GM19372 (cell line): Measurements from ENCODE around the gene VANGL2.

Source experiments
- ATAC-seq: cut with Tn5 transposase; IDR thresholded peaks from one replicate; pipeline ENCODE4 v1.9.1; 2021; ENCODE audit warnings: mild to moderate bottlenecking, low read depth, moderate library complexity; ENCODE audit not compliant: unreplicated experiment

VANGL2 gene

GRCh38 chr1:160403244-160403643, 2.9 kb downstream of the VANGL2 start:
- ATAC-seq: no peak

GRCh38 chr1:160404094-160404493, 3.7 kb downstream of the VANGL2 start:
- ATAC-seq: no peak

GRCh38 chr1:160405331-160405877, 5.0 kb downstream of the VANGL2 start:
- no peak for ATAC-seq

GRCh38 chr1:160406131-160406968, 6.0 kb downstream of the VANGL2 start:
- ATAC-seq: no peak

GRCh38 chr1:160407839-160408801, 7.8 kb downstream of the VANGL2 start:
- ATAC-seq: no peak

- ATAC-seq: no peak
Observed at GRCh38 chr1:160408864-160409263, 8.5 kb downstream of the VANGL2 start.

GRCh38 chr1:160409486-160409885, 9.1 kb downstream of the VANGL2 start:
- no peak for ATAC-seq

GRCh38 chr1:160410406-160411005, 10.1 kb downstream of the VANGL2 start:
- ATAC-seq: no peak

GRCh38 chr1:160411271-160412027, 11.1 kb downstream of the VANGL2 start:
- ATAC-seq: no peak

- ATAC-seq: no peak
Observed at GRCh38 chr1:160412028-160412362, 11.6 kb downstream of the VANGL2 start.

GRCh38 chr1:160413716-160414115, 13.4 kb downstream of the VANGL2 start:
- no peak for ATAC-seq

- ATAC-seq: no peak
Observed at GRCh38 chr1:160414881-160415280, 14.5 kb downstream of the VANGL2 start.

GRCh38 chr1:160415696-160416290, 15.4 kb downstream of the VANGL2 start:
- ATAC-seq: no peak

- no peak for ATAC-seq
Observed at GRCh38 chr1:160416369-160416768, 16.0 kb downstream of the VANGL2 start.

GRCh38 chr1:160418483-160418882, 18.1 kb downstream of the VANGL2 start:
- no peak for ATAC-seq

- ATAC-seq: no peak
Observed at GRCh38 chr1:160419150-160419837, 18.9 kb downstream of the VANGL2 start.

- no peak for ATAC-seq
Observed at GRCh38 chr1:160419838-160420169, 19.4 kb downstream of the VANGL2 start.

GRCh38 chr1:160420881-160421842, 20.8 kb downstream of the VANGL2 start:
- ATAC-seq: no peak
